IMR-90 (cell line): ENCODE measurements around the gene NXPE3. TPM values are rescaled to one million over a fixed set of nuclear protein-coding genes. Genes with fewer than 3 reads are reported as not detected.

Experiments used
- ATAC-seq: fragments of 200-7000 bp; cut with Tn5 transposase; 2 replicates; pipeline ENCODE4 v1.9.1; 2020; ENCODE audit warnings: low read depth, mild to moderate bottlenecking, moderate library complexity
- BruUV-seq: library from RNA; stranded (reverse); fragments of 400-500 nt; replicated peaks from 2 replicates; lab custom pipeline; 2021; lab: Mats Ljungman, UMichigan
- CTCF ChIA-PET: fragments of 300-600 bp; formaldehyde crosslinking; extraction: SDS; loops from one replicate; lab custom pipeline; 2021; ENCODE audit warnings: antibody characterized with exemption; lab: Yijun Ruan, JAX
- POLR2A ChIA-PET: fragments of 300-600 bp; sonication (Branson Sonifier 250); formaldehyde crosslinking; loops from one replicate; lab custom pipeline; 2022; ENCODE audit warnings: antibody characterized with exemption; ENCODE audit not compliant: unreplicated experiment; lab: Charles Lee
- DNase-seq: peaks from one replicate; pipeline ENCODE4 v3.0.0; 2013
- H2AFZ ChIP-seq: replicated peaks from 2 replicates; pipeline ENCODE3; 2013; ENCODE audit warnings: low read length, mild to moderate bottlenecking; ENCODE audit not compliant: poor library complexity
- H2AK5ac ChIP-seq: 2 replicates; pipeline ENCODE4 v1.6.1; 2013; ENCODE audit warnings: low read depth, low read length, inconsistent platforms
- H2AK9ac ChIP-seq: replicated peaks from 2 replicates; pipeline ENCODE3; 2013; ENCODE audit warnings: mild to moderate bottlenecking, low read depth, low read length, moderate library complexity; ENCODE audit not compliant: poor library complexity
- H2BK120ac ChIP-seq: 2 replicates; pipeline ENCODE4 v1.6.1; 2013; ENCODE audit warnings: low read depth, low read length, inconsistent platforms
- H2BK15ac ChIP-seq: 3 replicates; pipeline ENCODE4 v1.6.1; 2013; ENCODE audit warnings: low read depth, low read length, inconsistent platforms
- H2BK20ac ChIP-seq: 2 replicates; pipeline ENCODE4 v1.6.1; 2013; ENCODE audit warnings: low read depth, mild to moderate bottlenecking, inconsistent platforms, low read length, moderate library complexity
- H2BK5ac ChIP-seq: 2 replicates; pipeline ENCODE4 v1.6.1; 2013; ENCODE audit warnings: mild to moderate bottlenecking, low read depth, low read length, inconsistent platforms; ENCODE audit not compliant: poor library complexity, severe bottlenecking
- H3K14ac ChIP-seq: replicated peaks from 2 replicates; pipeline ENCODE4 v1.6.1; 2013; ENCODE audit warnings: low read depth, low read length, inconsistent platforms
- H3K18ac ChIP-seq: 2 replicates; pipeline ENCODE4 v1.6.1; 2013; ENCODE audit warnings: low read depth, low read length, control low read depth
- H3K23ac ChIP-seq: 2 replicates; pipeline ENCODE4 v1.6.1; 2013; ENCODE audit warnings: low read depth, low read length, inconsistent platforms
- H3K27ac ChIP-seq: 2 replicates; pipeline ENCODE4 v1.5.1; 2013; ENCODE audit warnings: mild to moderate bottlenecking, control low read depth, low read length; ENCODE audit not compliant: insufficient read depth
- H3K27me3 ChIP-seq: 2 replicates; pipeline ENCODE4 v1.6.1; 2013; ENCODE audit warnings: low read length; ENCODE audit not compliant: control insufficient read depth, insufficient read depth
- H3K36me3 ChIP-seq: 2 replicates; pipeline ENCODE4 v1.6.1; 2013; ENCODE audit warnings: low read length, mixed read lengths; ENCODE audit not compliant: control insufficient read depth, insufficient read depth
- H3K4ac ChIP-seq: 2 replicates; pipeline ENCODE4 v1.6.1; 2013; ENCODE audit warnings: low read depth, low read length, inconsistent platforms
- H3K4me1 ChIP-seq: 2 replicates; pipeline ENCODE4 v1.6.1; 2013; ENCODE audit warnings: low read length, mixed read lengths; ENCODE audit not compliant: control insufficient read depth, insufficient read depth
- H3K4me2 ChIP-seq: 2 replicates; pipeline ENCODE4 v1.6.1; 2013; ENCODE audit warnings: low read depth, mild to moderate bottlenecking, control low read depth, low read length, moderate library complexity
- H3K4me3 ChIP-seq: 2 replicates; pipeline ENCODE4 v1.5.1; 2013; ENCODE audit warnings: low read depth, mild to moderate bottlenecking, control low read depth, low read length, moderate library complexity; ENCODE audit not compliant: insufficient read depth
- H3K56ac ChIP-seq: 2 replicates; pipeline ENCODE4 v1.6.1; 2013; ENCODE audit warnings: low read length, inconsistent platforms; ENCODE audit not compliant: insufficient read depth; ENCODE audit errors: extremely low read depth
- H3K79me1 ChIP-seq, 2 experiments: 2 replicates each; pipeline ENCODE4 v1.6.1; 2013; ENCODE audit warnings: low read length in 2 of 2, inconsistent platforms in 1 of 2, low read depth in 1 of 2
- H3K9ac ChIP-seq: 2 replicates; pipeline ENCODE4 v1.6.1; 2013; ENCODE audit warnings: low read depth, low read length, control low read depth
- H3K9me1 ChIP-seq: 2 replicates; pipeline ENCODE4 v1.6.1; 2013; ENCODE audit warnings: low read length, inconsistent platforms; ENCODE audit not compliant: insufficient read depth
- H3K9me3 ChIP-seq: 2 replicates; pipeline ENCODE4 v1.6.1; 2013; ENCODE audit warnings: low read length; ENCODE audit not compliant: control insufficient read depth, insufficient read depth
- H4K20me1 ChIP-seq: 2 replicates; pipeline ENCODE4 v1.6.1; 2013; ENCODE audit warnings: low read length, inconsistent platforms; ENCODE audit not compliant: insufficient read depth
- H4K5ac ChIP-seq: 2 replicates; pipeline ENCODE4 v1.6.1; 2013; ENCODE audit warnings: mild to moderate bottlenecking, low read depth, low read length, control low read depth
- H4K8ac ChIP-seq, 2 experiments: 2 replicates each; pipeline ENCODE4 v1.6.1; 2013; ENCODE audit warnings: low read depth in 2 of 2, low read length in 2 of 2, control low read depth in 1 of 2, inconsistent platforms in 1 of 2
- H4K91ac ChIP-seq: 2 replicates; pipeline ENCODE4 v1.6.1; 2013; ENCODE audit warnings: low read depth, low read length, inconsistent platforms; ENCODE audit not compliant: insufficient read depth
- CHD1 ChIP-seq: IDR thresholded peaks from 2 replicates; pipeline ENCODE4 v1.6.1; 2012; ENCODE audit warnings: low read depth, low read length, improper control_type of control experiment
- ELK1 ChIP-seq: fragments of 150-350 bp; IDR thresholded peaks from 2 replicates; pipeline ENCODE4 v1.6.1; 2016; ENCODE audit warnings: low read depth, mild to moderate bottlenecking, low read length, moderate library complexity, borderline replicate concordance
- MAFK ChIP-seq: IDR thresholded peaks from 2 replicates; pipeline ENCODE4 v1.6.1; 2012; ENCODE audit warnings: low read depth, low read length, improper control_type of control experiment
- MAZ ChIP-seq: IDR thresholded peaks from 2 replicates; pipeline ENCODE4 v1.6.1; 2012; ENCODE audit warnings: low read depth, mild to moderate bottlenecking, low read length, improper control_type of control experiment, moderate library complexity, borderline replicate concordance
- MXI1 ChIP-seq: IDR thresholded peaks from 2 replicates; pipeline ENCODE4 v1.6.1; 2012; ENCODE audit warnings: low read depth, mild to moderate bottlenecking, low read length, moderate library complexity, borderline replicate concordance
- NFE2L2 ChIP-seq: fragments of 150-350 bp; IDR thresholded peaks from 2 replicates; pipeline ENCODE4 v1.6.1; 2016; ENCODE audit warnings: low read depth, mild to moderate bottlenecking, low read length
- POLR2A ChIP-seq: IDR thresholded peaks from 2 replicates; pipeline ENCODE4 v1.6.1; 2012; ENCODE audit warnings: mild to moderate bottlenecking, low read depth, low read length
- RAD21 ChIP-seq: IDR thresholded peaks from 2 replicates; pipeline ENCODE4 v1.6.1; 2012; ENCODE audit warnings: low read length, improper control_type of control experiment
- RCOR1 ChIP-seq: IDR thresholded peaks from 2 replicates; pipeline ENCODE4 v1.6.1; 2012; ENCODE audit warnings: mild to moderate bottlenecking, low read length, improper control_type of control experiment; ENCODE audit not compliant: insufficient replicate concordance
- SMC3 ChIP-seq: fragments of 150-350 bp; IDR thresholded peaks from 2 replicates; pipeline ENCODE4 v1.6.1; 2016; ENCODE audit warnings: low read depth, mild to moderate bottlenecking, antibody characterized with exemption, low read length, moderate library complexity
- WGBS, 2 experiments: methylation state at CpG; one replicate each; pipeline versions ENCODE4 v1.1.5 to v1.1.7; 2013; ENCODE audit warnings: missing lambda C conversion rate in 2 of 2; ENCODE audit not compliant: insufficient read length in 1 of 2; ENCODE audit errors: extremely low coverage in 2 of 2; 5-methylcytosine and 5-hydroxymethylcytosine counted together
- dilution Hi-C: fragments of 300-500 bp; cut with HindIII; formaldehyde crosslinking; loops from one replicate; pipeline ENCODE4 v1.14.3; 2018; ENCODE audit warnings: low sequenced_read_pairs; ENCODE audit not compliant: unreplicated experiment
- in situ Hi-C: fragments of 300-500 bp; cut with MboI; formaldehyde crosslinking; loops from 3 replicates; pipeline ENCODE4 v1.14.3; 2019; ENCODE audit warnings: low sequenced_read_pairs, inconsistent platforms, mixed read lengths
- intact Hi-C: fragments of 100-400 bp; cut with micrococcal nuclease; formaldehyde crosslinking; loops from 2 replicates; pipeline ENCODE4 v1.10.0; 2022
- polyA plus RNA-seq, 3 experiments: library from polyadenylated mRNA; depleted of rRNA; stranded (reverse); fragments of >200 nt; gene quantifications; 2 replicates each; pipeline ENCODE4 v1.2.3, GENCODE V29; 2012; ENCODE audit warnings: low replicate concordance in 1 of 3
- total RNA-seq: library from RNA; depleted of rRNA; stranded (reverse); fragments of >200 nt; gene quantifications from 2 replicates; pipeline ENCODE4 v1.2.3, GENCODE V29; 2012

Gene NXPE3
- total and polyA plus RNA-seq, 2 of the 4 experiments (the other 2 are of a cell fraction): 20.0 to 23.8 TPM

GRCh38 chr3:101845425-101845824 is 66.4 kb downstream of the NXPE3 start:
- peaks cover 7% of the 10 kb centered on the region for H3K4me1 ChIP-seq
- H4K8ac ChIP-seq: no peak overlapping the region
- no peak overlapping the region for H3K56ac ChIP-seq
- peaks cover 3% of the 10 kb centered on the region; the same call in 1 of the 2 replicates for H3K9me1 ChIP-seq
- CTCF ChIA-PET: no interaction called here
- WGBS, 2 experiments: no CpG with 5 or more reads among the region's 2 CpGs
- intact Hi-C loops: no loop called here
- no peak for DNase-seq
- dilution Hi-C loops: no loop called here
- H4K20me1 ChIP-seq: peaks cover 9% of the 10 kb centered on the region
- no peak overlapping the region for H2BK20ac ChIP-seq
- H2BK120ac ChIP-seq: no peak overlapping the region
- H4K91ac ChIP-seq: no peak overlapping the region
- no peak overlapping the region for H4K5ac ChIP-seq
- peaks cover 20 to 22% of the 10 kb centered on the region in 2 experiments for H3K79me1 ChIP-seq
- in situ Hi-C loops: no loop called here
- no peaks in the 10 kb centered on the region; the same call in 1 of the 2 replicates for H3K36me3 ChIP-seq
- H2BK15ac ChIP-seq: no peak overlapping the region
- H3K27ac ChIP-seq: no peak overlapping the region
- no peaks in the 10 kb centered on the region for H3K27me3 ChIP-seq
- no peak overlapping the region for H3K14ac ChIP-seq
- ATAC-seq: no peak
- no peak for TF ChIP-seq RAD21
- no peak for TF ChIP-seq MAZ
- no peak for TF ChIP-seq NFE2L2
- no peak for TF ChIP-seq SMC3
- no peak for TF ChIP-seq CHD1
- TF ChIP-seq ELK1: no peak
- TF ChIP-seq RCOR1: no peak
- TF ChIP-seq MXI1: no peak
- TF ChIP-seq POLR2A: no peak
- no peak for TF ChIP-seq MAFK
- H3K9me3 ChIP-seq: no peaks in the 10 kb centered on the region; the same call in 1 of the 2 replicates
- H2AK5ac ChIP-seq: no peak overlapping the region
- no peak overlapping the region for H2AFZ ChIP-seq
- no peak overlapping the region for H3K4me3 ChIP-seq
- no peak overlapping the region for H2BK5ac ChIP-seq
- no peak overlapping the region for H3K23ac ChIP-seq
- POLR2A ChIA-PET: no interaction called here
- no peak overlapping the region for H2AK9ac ChIP-seq
- H3K4ac ChIP-seq: no peak overlapping the region
- no peak overlapping the region for H3K18ac ChIP-seq
- no TSS peak for BruUV-seq
- H3K4me2 ChIP-seq: no peak overlapping the region
- no peak overlapping the region for H3K9ac ChIP-seq
